SK-N-SH (cell line): ENCODE results near the gene OCA2. TPM values are rescaled to one million over a fixed set of nuclear protein-coding genes. Genes with fewer than 3 reads are reported as not detected.

Experiments
- CTCF ChIA-PET: fragments of 300-600, 350-600 bp; formaldehyde crosslinking; extraction: SDS; loops from one replicate; lab custom pipeline; 2021; lab: Yijun Ruan, JAX
- POLR2A ChIA-PET: fragments of 350-600 bp; sonication (Branson Sonifier 250); formaldehyde crosslinking; extraction: SDS; loops from one replicate; lab custom pipeline; 2020; ENCODE audit warnings: antibody characterized with exemption, inconsistent platforms; lab: Yijun Ruan, JAX
- DNase-seq: peaks from one replicate; pipeline ENCODE4 v3.0.0; 2012
- H2AFZ ChIP-seq: fragments of 200-600 bp; sonication (generic); 2 replicates; pipeline ENCODE4 v1.8.1; 2016; ENCODE audit warnings: antibody characterized with exemption, mild to moderate bottlenecking, low read depth
- H3F3A ChIP-seq: fragments of 200-600 bp; sonication (generic); replicated peaks from 2 replicates; pipeline ENCODE3; 2016; ENCODE audit warnings: antibody characterized with exemption, mild to moderate bottlenecking; ENCODE audit not compliant: insufficient read depth
- H3K27ac ChIP-seq, 2 experiments: fragments of 200-500 bp in 1 of 2; fragments of 200-600 bp in 1 of 2; sonication (Bioruptor generic) in 1 of 2; sonication (generic), shearing (Covaris generic) in 1 of 2; 2 replicates each; pipeline versions ENCODE4 v1.5.1 to v1.6.1; 2014 to 2016; ENCODE audit warnings: low read depth in 2 of 2, inconsistent platforms in 1 of 2, low read length in 1 of 2, mild to moderate bottlenecking in 1 of 2, mixed read lengths in 1 of 2
- H3K27me3 ChIP-seq: fragments of 200-600 bp; sonication (generic), shearing (Covaris generic); 2 replicates; pipeline ENCODE4 v1.6.1; 2016; ENCODE audit warnings: mixed run types; ENCODE audit not compliant: insufficient read depth
- H3K36me3 ChIP-seq, 2 experiments: fragments of 200-500 bp in 1 of 2; fragments of 200-600 bp in 1 of 2; sonication (Bioruptor generic) in 1 of 2; sonication (generic) in 1 of 2; replicated peaks in 1 of 2; 2 replicates each; pipeline versions ENCODE3 to v1.5.1; 2014 to 2016; ENCODE audit warnings: low read length in 1 of 2, mild to moderate bottlenecking in 1 of 2; ENCODE audit not compliant: insufficient read depth in 2 of 2, control insufficient read depth in 1 of 2
- H3K4me1 ChIP-seq, 2 experiments: fragments of 200-500 bp in 1 of 2; fragments of 200-600 bp in 1 of 2; sonication (Bioruptor generic) in 1 of 2; sonication (generic), shearing (Covaris generic) in 1 of 2; 2 replicates each; pipeline versions ENCODE4 v1.5.1 to v1.6.1; 2014 to 2016; ENCODE audit warnings: low read depth in 1 of 2, low read length in 1 of 2, mixed run types in 1 of 2; ENCODE audit not compliant: insufficient read depth in 2 of 2, control insufficient read depth in 1 of 2
- H3K4me2 ChIP-seq: fragments of 200-600 bp; sonication (generic), shearing (Covaris generic); 2 replicates; pipeline ENCODE4 v1.6.1; 2017; ENCODE audit warnings: mixed run types
- H3K4me3 ChIP-seq, 2 experiments: fragments of 200-500 bp in 1 of 2; fragments of 200-600 bp in 1 of 2; sonication (Bioruptor generic) in 1 of 2; sonication (generic), shearing (Covaris generic) in 1 of 2; 2 replicates each; pipeline versions ENCODE4 v1.5.1 to v1.8.1; 2014 to 2016; ENCODE audit warnings: low read depth in 2 of 2, inconsistent platforms in 1 of 2, low read length in 1 of 2, mild to moderate bottlenecking in 1 of 2, mixed read lengths in 1 of 2, moderate library complexity in 1 of 2
- H3K79me2 ChIP-seq: fragments of 200-600 bp; sonication (generic); 2 replicates; pipeline ENCODE4 v1.8.1; 2017; ENCODE audit warnings: mild to moderate bottlenecking; ENCODE audit not compliant: insufficient read depth
- H3K9ac ChIP-seq: fragments of 200-600 bp; sonication (generic); 2 replicates; pipeline ENCODE4 v1.6.1; 2017; ENCODE audit warnings: mixed run types
- H3K9me2 ChIP-seq: fragments of 200-600 bp; sonication (generic); 2 replicates; pipeline ENCODE4 v1.6.1; 2017; ENCODE audit warnings: mixed run types
- H3K9me3 ChIP-seq: fragments of 200-600 bp; sonication (generic); 2 replicates; pipeline ENCODE4 v1.6.1; 2017; ENCODE audit warnings: mixed run types, mild to moderate bottlenecking, moderate library complexity
- H4K20me1 ChIP-seq: fragments of 200-600 bp; sonication (generic); 2 replicates; pipeline ENCODE4 v1.6.1; 2017; ENCODE audit warnings: mild to moderate bottlenecking, mixed run types; ENCODE audit not compliant: insufficient read depth
- ELF1 ChIP-seq: IDR thresholded peaks from 2 replicates; pipeline ENCODE4 v1.4.0; 2012
- EP300 ChIP-seq, 2 experiments: IDR thresholded peaks; 2 replicates each; pipeline versions ENCODE4 v1.4.0 to v1.6.1; 2012; ENCODE audit warnings: borderline replicate concordance in 1 of 2, low read depth in 1 of 2, low read length in 1 of 2
- GABPA ChIP-seq: IDR thresholded peaks from 2 replicates; pipeline ENCODE4 v1.4.0; 2012; ENCODE audit warnings: low read depth, mild to moderate bottlenecking
- JUND ChIP-seq: IDR thresholded peaks from 2 replicates; pipeline ENCODE4 v1.4.0; 2012
- MAX ChIP-seq: IDR thresholded peaks from 2 replicates; pipeline ENCODE4 v1.4.0; 2012; ENCODE audit warnings: low read depth
- MEF2A ChIP-seq: IDR thresholded peaks from 2 replicates; pipeline ENCODE4 v1.4.0; 2012; ENCODE audit warnings: low read depth, borderline replicate concordance
- MXI1 ChIP-seq: IDR thresholded peaks from 2 replicates; pipeline ENCODE4 v1.6.1; 2012; ENCODE audit warnings: mild to moderate bottlenecking, low read depth, low read length, improper control_type of control experiment
- NFIC ChIP-seq: IDR thresholded peaks from 2 replicates; pipeline ENCODE4 v1.4.0; 2012; ENCODE audit warnings: borderline replicate concordance
- NRF1 ChIP-seq: IDR thresholded peaks from 2 replicates; pipeline ENCODE4 v1.6.1; 2012; ENCODE audit warnings: low read depth, mild to moderate bottlenecking, low read length
- POLR2AphosphoS5 ChIP-seq: IDR thresholded peaks from 2 replicates; pipeline ENCODE4 v1.6.1; 2012; ENCODE audit warnings: low read depth, low read length
- RCOR1 ChIP-seq: fragments of 150-350 bp; IDR thresholded peaks from 2 replicates; pipeline ENCODE4 v1.6.1; 2017; ENCODE audit warnings: antibody characterized with exemption, low read length
- REST ChIP-seq: IDR thresholded peaks from 2 replicates; pipeline ENCODE4 v1.6.1; 2012; ENCODE audit warnings: mild to moderate bottlenecking, low read depth, low read length, moderate library complexity
- RFX5 ChIP-seq: IDR thresholded peaks from 2 replicates; pipeline ENCODE4 v1.6.1; 2012; ENCODE audit warnings: mild to moderate bottlenecking, improper control_type of control experiment, low read length
- TAF1 ChIP-seq: IDR thresholded peaks from 2 replicates; pipeline ENCODE4 v1.6.1; 2012; ENCODE audit warnings: low read depth, mild to moderate bottlenecking, low read length, moderate library complexity, borderline replicate concordance
- TCF12 ChIP-seq: IDR thresholded peaks from 2 replicates; pipeline ENCODE4 v1.4.0; 2012
- TEAD4 ChIP-seq: IDR thresholded peaks from 2 replicates; pipeline ENCODE4 v1.4.0; 2012; ENCODE audit warnings: mild to moderate bottlenecking, borderline replicate concordance; ENCODE audit not compliant: insufficient read depth
- USF1 ChIP-seq: IDR thresholded peaks from 2 replicates; pipeline ENCODE4 v1.4.0; 2012; ENCODE audit warnings: low read depth, borderline replicate concordance
- YY1 ChIP-seq: IDR thresholded peaks from 2 replicates; pipeline ENCODE4 v1.4.0; 2012; ENCODE audit warnings: low read depth, mild to moderate bottlenecking
- WGBS: methylation state at CpG from one replicate; pipeline ENCODE4 v1.1.6; 2017; ENCODE audit warnings: low lambda C conversion rate; 5-methylcytosine and 5-hydroxymethylcytosine counted together
- polyA plus RNA-seq, 3 experiments: library from polyadenylated mRNA; depleted of rRNA; stranded (reverse); fragments of >200 nt; gene quantifications; 2 replicates each; pipeline ENCODE4 v1.2.3, GENCODE V29; 2012
- TF ChIP-seq, protein P1 (sequence below): fragments of 150-350 bp; IDR thresholded peaks from 2 replicates; pipeline ENCODE4 v1.6.1; 2017; ENCODE audit warnings: antibody characterized with exemption, low read length, low read depth, borderline replicate concordance
- TF ChIP-seq, protein P2 (sequence below): IDR thresholded peaks from 2 replicates; pipeline ENCODE4 v1.4.0; 2012; ENCODE audit warnings: low read depth, borderline replicate concordance

Gene OCA2
- polyA plus RNA-seq, 1 of the 3 experiments (the other 2 are of a cell fraction): 0.16 TPM

- Histone ChIP-seq H3F3A (peaks cover 4% of the 10 kb centered on the region), H3K4me3 (peak overlapping the region; percentile 44 to 50; a peak in 3 of 4 replicates)
- TF ChIP-seq, protein P1, sequence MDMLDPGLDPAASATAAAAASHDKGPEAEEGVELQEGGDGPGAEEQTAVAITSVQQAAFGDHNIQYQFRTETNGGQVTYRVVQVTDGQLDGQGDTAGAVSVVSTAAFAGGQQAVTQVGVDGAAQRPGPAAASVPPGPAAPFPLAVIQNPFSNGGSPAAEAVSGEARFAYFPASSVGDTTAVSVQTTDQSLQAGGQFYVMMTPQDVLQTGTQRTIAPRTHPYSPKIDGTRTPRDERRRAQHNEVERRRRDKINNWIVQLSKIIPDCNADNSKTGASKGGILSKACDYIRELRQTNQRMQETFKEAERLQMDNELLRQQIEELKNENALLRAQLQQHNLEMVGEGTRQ: no peak
- TF ChIP-seq MEF2A: no peak
- TF ChIP-seq MAX: no peak
- TF ChIP-seq JUND: no peak
- no peak for TF ChIP-seq USF1
- TF ChIP-seq NFIC: no peak
- TF ChIP-seq RFX5: no peak
- no peak for TF ChIP-seq POLR2AphosphoS5
- TF ChIP-seq NRF1: no peak
- TF ChIP-seq TCF12: no peak
- no peak for TF ChIP-seq TEAD4
- TF ChIP-seq TAF1: no peak
- no peak for TF ChIP-seq YY1
- no peak for TF ChIP-seq MXI1
- TF ChIP-seq GABPA: no peak
- TF ChIP-seq REST: no peak
- TF ChIP-seq EP300 (IDR thresholded peaks at IDR 0.05; ENCODE audit: borderline replicate concordance in 1 of 2, low read depth in 1 of 2, low read length in 1 of 2): no peak
- TF ChIP-seq, protein P2, sequence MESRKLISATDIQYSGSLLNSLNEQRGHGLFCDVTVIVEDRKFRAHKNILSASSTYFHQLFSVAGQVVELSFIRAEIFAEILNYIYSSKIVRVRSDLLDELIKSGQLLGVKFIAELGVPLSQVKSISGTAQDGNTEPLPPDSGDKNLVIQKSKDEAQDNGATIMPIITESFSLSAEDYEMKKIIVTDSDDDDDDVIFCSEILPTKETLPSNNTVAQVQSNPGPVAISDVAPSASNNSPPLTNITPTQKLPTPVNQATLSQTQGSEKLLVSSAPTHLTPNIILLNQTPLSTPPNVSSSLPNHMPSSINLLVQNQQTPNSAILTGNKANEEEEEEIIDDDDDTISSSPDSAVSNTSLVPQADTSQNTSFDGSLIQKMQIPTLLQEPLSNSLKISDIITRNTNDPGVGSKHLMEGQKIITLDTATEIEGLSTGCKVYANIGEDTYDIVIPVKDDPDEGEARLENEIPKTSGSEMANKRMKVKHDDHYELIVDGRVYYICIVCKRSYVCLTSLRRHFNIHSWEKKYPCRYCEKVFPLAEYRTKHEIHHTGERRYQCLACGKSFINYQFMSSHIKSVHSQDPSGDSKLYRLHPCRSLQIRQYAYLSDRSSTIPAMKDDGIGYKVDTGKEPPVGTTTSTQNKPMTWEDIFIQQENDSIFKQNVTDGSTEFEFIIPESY: no peak
- no peak for TF ChIP-seq RCOR1
- TF ChIP-seq ELF1: no peak
- TF ChIP-seq, all 33 proteins: peak for 0
- Histone ChIP-seq H3K27ac (no peak overlapping the region), H2AFZ (peak overlapping the region; percentile 87; the same call in 1 of the 2 replicates), H3K4me2 (peak overlapping the region; percentile 76), H3K36me3 (no peaks in the 10 kb centered on the region), H3K27me3 (peaks cover 5% of the 10 kb centered on the region), H3K4me1 (peaks cover 0 to 16% of the 10 kb centered on the region in 2 experiments; a peak in 1 of 4 replicates), H4K20me1 (no peaks in the 10 kb centered on the region), H3K79me2 (no peaks in the 10 kb centered on the region), H3K9me3 (no peaks in the 10 kb centered on the region), H3K9ac (no peak overlapping the region), H3K9me2 (no peaks in the 10 kb centered on the region)
- peak; percentile 77 for DNase-seq
- 37% methylated on average over 24 of the region's 76 CpGs for WGBS
- POLR2A ChIA-PET: no interaction called here
- CTCF ChIA-PET: interaction anchor here (0.9 to 6.4 kb wide), 3 partner anchors 12 to 74 kb away, joined by 3 to 37 read pairs (median 5); no protein-coding TSS in a partner anchor
Measured at GRCh38 chr15:28094732-28095521, 4.2 kb downstream of the OCA2 start.
